ENCODE results near the gene SRGAP1.
"Not testable (repeated sequence)": the region's sequence is repeated elsewhere in the genome, so short reads cannot be mapped to it uniquely, and the experiment has no call there.

SRGAP1 gene

GRCh38 chr12:64122154-64122553, 277.7 kb downstream of the SRGAP1 start:
- no peak for DNase-seq (ENCODE audit: low read depth)
- no peak for TF ChIP-seq CTCF (IDR thresholded peaks at IDR 0.05; ENCODE audit: insufficient read depth, low read depth, low read length, missing control alignments)
- H3K4me3 ChIP-seq (ENCODE audit: low read depth, low read length): no peak overlapping the region

- no peak for TF ChIP-seq CTCF (IDR thresholded peaks at IDR 0.05; ENCODE audit: insufficient read depth, low read depth, low read length, missing control alignments)
- DNase-seq (ENCODE audit: low read depth): no peak
These were observed 278.5 kb downstream of the SRGAP1 start for GRCh38 chr12:64122995-64123394.

DNA sequence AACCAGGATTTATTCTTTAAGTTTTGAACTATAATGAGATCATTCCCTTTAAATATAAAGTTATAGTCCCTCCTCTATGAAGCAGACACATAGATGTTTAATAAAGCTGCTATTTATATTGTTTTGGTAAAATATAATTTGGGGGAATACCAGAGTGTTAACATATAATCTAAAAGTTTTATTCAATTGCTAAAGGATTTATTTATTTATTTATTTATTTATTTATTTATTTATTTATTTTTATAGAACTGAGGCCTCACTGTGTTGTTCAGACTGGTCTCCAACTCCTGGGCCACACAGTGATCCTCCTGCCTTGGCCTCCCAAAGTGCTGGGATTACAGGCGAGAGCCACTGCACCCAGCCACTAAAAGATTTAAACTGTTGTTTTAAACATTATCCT, 278.9 kb downstream of the SRGAP1 start:
- DNase-seq (ENCODE audit: low read depth): no peak
- H3K4me3 ChIP-seq (ENCODE audit: low read depth, low read length): no peak overlapping the region
- TF ChIP-seq CTCF (IDR thresholded peaks at IDR 0.05; ENCODE audit: insufficient read depth, low read depth, low read length, missing control alignments): no peak

More at GRCh38 chr12:64122995-64123394, 278.5 kb downstream of the SRGAP1 start:
- no peak overlapping the region for H3K4me3 ChIP-seq (ENCODE audit: low read depth, low read length)

DNA sequence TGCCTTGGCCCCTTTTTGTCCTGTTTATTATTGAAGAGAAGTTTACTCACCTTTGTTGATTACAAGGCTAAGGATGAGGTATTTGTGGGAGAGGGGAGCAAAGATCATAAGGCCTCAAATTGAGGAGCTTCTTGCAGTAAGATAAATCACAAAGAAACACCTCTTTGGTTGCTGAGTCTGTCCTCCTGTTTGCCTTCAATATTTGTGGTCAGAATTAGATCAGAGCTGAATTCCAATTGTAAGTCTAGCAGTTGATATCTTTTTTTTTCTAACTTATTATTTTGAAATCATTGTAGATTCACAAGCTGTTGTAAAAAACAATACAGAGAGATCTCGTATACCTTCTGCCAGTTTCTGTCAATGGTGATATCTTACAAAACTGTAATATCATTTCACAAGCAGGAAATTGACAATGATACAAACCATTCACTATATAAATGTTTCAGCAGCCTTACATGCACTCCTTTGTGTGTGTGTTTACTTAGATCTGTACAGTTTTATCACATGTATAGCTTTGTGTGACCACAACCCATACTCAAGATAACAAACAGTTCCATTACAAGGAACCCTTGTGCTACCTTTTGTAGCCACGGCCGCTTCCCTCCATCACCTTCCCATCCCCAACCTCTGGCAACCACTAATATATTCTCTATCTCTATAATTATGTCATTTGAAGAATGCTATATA, 280.2 kb downstream of the SRGAP1 start:
- DNase-seq (ENCODE audit: low read depth): no peak
- no peak overlapping the region for H3K4me3 ChIP-seq (ENCODE audit: low read depth, low read length)
- no peak for TF ChIP-seq CTCF (IDR thresholded peaks at IDR 0.05; ENCODE audit: insufficient read depth, low read depth, low read length, missing control alignments)

GRCh38 chr12:64125913-64126312, 281.4 kb downstream of the SRGAP1 start:
- DNase-seq (ENCODE audit: low read depth): no peak
- H3K4me3 ChIP-seq (ENCODE audit: low read depth, low read length): no peak overlapping the region
- no peak for TF ChIP-seq CTCF (IDR thresholded peaks at IDR 0.05; ENCODE audit: insufficient read depth, low read depth, low read length, missing control alignments)

GRCh38 chr12:64127811-64128210, 283.3 kb downstream of the SRGAP1 start:
- no peak for TF ChIP-seq CTCF (IDR thresholded peaks at IDR 0.05; ENCODE audit: insufficient read depth, low read depth, low read length, missing control alignments)
- no peak for DNase-seq (ENCODE audit: low read depth)
- no peak overlapping the region for H3K4me3 ChIP-seq (ENCODE audit: low read depth, low read length)

DNA sequence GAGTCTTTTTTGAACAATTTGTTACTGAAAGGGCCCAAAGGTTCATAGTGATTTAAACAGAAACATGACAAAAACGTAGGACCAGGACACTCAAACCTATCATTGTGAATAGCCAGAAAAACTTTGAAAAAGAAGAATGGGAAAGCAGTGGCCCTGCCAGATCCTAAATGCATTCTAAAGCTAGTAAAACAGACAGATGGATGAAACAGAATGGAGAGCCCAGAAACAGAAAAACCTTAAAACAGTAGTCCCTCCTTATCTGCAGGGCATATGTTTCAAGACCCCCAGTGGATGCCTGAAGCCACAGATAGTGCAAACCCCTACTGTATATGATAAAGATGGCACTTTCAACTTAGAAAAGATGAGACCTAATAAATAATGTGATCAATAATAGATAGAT, 283.9 kb downstream of the SRGAP1 start:
- no peak overlapping the region for H3K4me3 ChIP-seq (ENCODE audit: low read depth, low read length)
- TF ChIP-seq CTCF (IDR thresholded peaks at IDR 0.05; ENCODE audit: insufficient read depth, low read depth, low read length, missing control alignments): no peak
- DNase-seq (ENCODE audit: low read depth): no peak

DNA sequence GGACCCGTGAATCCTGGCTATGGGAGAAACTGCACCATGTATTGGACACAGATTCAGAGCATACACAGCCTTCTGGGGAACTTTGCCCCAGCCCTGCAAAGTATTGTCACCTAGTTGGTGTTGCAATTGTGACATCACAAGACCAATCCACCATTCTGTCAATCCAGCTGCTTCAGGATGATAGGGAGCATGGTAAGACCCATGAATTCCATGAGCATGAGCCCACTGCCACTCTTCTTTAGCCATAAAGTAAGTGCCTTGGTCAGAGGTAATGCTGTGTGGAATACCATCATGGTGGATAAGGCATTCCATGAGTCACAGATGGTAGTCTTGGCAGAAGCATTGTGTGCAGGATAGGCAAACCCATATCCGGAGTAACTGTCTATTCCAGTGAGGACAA, 286.0 kb downstream of the SRGAP1 start:
- DNase-seq (ENCODE audit: low read depth); H3K4me3 ChIP-seq (ENCODE audit: low read depth, low read length): not testable (repeated sequence)

DNA sequence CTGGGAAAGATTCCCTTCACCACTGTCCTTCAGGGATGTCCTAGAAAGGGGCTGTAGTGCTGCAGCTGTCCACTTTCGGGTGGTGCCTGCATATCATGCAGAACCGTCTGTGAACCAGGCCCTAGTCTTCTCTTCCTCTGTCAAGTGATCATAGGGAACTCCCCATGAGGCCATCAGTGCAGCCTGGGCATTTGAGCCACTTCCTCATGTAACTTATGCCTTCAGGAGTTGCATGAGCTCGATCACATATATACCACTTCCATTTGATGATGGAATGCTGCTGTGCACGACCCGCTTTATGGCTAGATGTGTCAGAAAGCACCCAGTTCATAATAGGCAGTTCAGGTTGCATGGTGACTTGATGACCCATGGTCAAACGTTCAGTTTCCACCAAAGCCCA, 287.0 kb downstream of the SRGAP1 start:
- H3K4me3 ChIP-seq (ENCODE audit: low read depth, low read length); DNase-seq (ENCODE audit: low read depth): not testable (repeated sequence)

DNA sequence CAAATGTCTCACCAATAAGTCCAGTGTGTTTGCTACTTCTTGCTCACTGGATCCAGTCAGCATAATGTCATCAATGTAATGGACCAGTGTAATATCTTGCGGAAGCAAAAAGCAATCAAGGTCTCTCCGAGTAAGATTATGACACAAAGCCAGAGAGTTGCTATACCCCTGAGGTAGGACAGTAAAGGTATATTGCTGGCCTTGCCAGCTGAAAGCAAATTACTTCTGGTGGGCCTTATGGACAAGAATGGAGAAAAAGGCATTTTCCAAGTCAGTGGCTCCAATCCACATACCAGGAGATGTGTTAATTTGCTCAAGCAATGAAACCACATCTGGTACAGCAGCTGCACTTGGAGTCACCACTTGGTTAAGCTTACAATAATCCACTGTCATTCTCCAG, 288.2 kb downstream of the SRGAP1 start:
- not testable (repeated sequence) for H3K4me3 ChIP-seq (ENCODE audit: low read depth, low read length); DNase-seq (ENCODE audit: low read depth)
